Coronary artery (tissue), 2 donors: ENCODE measurements around the gene ZNRF2.
"Not testable (repeated sequence)": the region's sequence is repeated elsewhere in the genome, so short reads cannot be mapped to it uniquely, and the experiment has no call there.

Source experiments
- DNase-seq: peaks from one replicate; pipeline ENCODE4 v3.0.0-alpha.2; 2017; ENCODE audit warnings: low spot score
- H3K27ac ChIP-seq, 2 donors: fragments of 200-600 bp; sonication (generic); one replicate each; pipeline ENCODE4 v1.5.1; 2016 to 2019
- H3K4me3 ChIP-seq: fragments of 200-600 bp; sonication (generic); 2 replicates; pipeline ENCODE4 v1.5.1; 2016; ENCODE audit warnings: mild to moderate bottlenecking, moderate library complexity
- TF ChIP-seq, protein P1 (sequence below): fragments of 200-600 bp; sonication (generic); IDR thresholded peaks from one replicate; pipeline ENCODE4 v1.5.1; 2019; ENCODE audit warnings: antibody characterized with exemption

The ZNRF2 gene

DNA sequence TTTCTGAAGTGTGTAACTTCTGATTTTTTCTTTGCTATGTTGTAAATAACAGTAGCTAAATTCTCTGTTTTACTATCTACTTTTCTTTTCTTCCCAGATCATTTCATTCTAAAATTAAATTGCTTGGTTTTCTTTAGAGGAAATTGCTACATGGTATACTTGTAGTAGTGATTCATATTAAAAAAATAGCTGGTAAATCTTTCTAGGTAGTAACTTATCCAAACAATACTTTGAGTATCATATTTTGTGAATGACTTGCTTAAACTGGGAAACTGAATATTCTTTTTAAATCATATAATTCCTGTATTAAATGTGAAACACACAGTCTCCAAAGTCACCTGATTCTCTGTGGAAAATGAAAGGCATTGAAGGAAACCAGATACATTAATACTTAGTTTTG lies 85.5 kb downstream of the ZNRF2 start:
- TF ChIP-seq, protein P1, sequence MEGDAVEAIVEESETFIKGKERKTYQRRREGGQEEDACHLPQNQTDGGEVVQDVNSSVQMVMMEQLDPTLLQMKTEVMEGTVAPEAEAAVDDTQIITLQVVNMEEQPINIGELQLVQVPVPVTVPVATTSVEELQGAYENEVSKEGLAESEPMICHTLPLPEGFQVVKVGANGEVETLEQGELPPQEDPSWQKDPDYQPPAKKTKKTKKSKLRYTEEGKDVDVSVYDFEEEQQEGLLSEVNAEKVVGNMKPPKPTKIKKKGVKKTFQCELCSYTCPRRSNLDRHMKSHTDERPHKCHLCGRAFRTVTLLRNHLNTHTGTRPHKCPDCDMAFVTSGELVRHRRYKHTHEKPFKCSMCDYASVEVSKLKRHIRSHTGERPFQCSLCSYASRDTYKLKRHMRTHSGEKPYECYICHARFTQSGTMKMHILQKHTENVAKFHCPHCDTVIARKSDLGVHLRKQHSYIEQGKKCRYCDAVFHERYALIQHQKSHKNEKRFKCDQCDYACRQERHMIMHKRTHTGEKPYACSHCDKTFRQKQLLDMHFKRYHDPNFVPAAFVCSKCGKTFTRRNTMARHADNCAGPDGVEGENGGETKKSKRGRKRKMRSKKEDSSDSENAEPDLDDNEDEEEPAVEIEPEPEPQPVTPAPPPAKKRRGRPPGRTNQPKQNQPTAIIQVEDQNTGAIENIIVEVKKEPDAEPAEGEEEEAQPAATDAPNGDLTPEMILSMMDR = no peak
- no peak for DNase-seq
- Histone ChIP-seq H3K4me3 (no peak overlapping the region), H3K27ac (no peak overlapping the region)

DNA sequence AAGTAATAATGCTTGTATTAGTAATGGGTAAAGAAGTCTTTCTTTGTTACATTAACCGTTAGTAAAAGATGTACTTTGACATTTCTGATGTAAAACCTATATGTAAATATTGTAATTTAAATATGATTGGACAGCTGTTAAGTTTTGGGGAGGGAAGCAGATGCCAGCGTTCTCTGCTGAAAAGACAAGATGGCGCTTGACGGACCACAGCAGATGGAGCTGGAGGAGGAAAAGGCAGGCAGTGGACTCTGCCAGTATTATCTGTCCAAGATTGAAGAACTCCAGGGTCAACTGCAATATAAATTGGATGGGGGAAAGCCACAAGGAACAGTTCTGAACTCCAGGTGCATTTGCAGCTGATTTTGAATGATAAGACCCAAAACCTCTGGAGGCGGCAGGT lies 86.9 kb downstream of the ZNRF2 start:
- no peak overlapping the region for H3K27ac ChIP-seq
- TF ChIP-seq, protein P1 = no peak
- no peak overlapping the region for H3K4me3 ChIP-seq
- no peak for DNase-seq

DNA sequence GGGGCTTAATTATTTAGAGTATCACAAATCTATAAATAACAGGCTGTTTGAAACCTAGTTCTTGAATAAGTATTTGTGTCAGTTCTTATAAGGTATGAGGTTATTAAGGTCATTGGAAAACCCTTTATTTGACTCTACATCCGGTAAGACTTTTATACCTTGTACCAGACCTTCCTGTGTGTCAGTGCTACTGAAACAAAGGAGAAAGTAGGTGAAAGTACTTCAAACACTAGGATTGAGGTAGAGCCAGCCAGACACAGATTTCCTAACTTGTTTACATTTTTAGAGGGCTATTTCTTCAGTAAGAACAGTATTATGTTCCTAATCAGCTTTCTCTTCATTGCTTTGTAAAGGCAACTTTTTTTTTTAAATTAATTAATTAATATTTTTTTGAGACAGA lies 93.9 kb downstream of the ZNRF2 start:
- TF ChIP-seq, protein P1 = no peak
- H3K4me3 ChIP-seq = no peak overlapping the region
- no peak overlapping the region for H3K27ac ChIP-seq
- no peak for DNase-seq

DNA sequence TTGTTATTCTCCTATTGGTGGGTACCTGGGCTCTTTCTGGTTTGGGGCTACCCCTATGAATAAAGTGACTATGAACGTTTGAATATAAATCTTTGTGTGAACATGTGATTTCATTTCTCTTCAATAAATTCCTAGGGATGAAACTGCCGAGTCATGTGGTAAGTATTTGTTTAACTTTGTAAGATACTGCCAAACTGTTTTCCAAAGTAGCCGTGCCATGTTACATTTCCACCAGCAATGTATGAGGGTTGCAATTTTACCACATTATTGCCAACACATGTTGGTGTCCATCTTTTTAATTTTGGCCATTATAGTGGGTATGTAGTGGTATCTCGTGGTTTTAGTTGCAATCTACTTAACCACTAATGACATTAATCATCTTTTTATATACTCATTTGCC lies 94.7 kb downstream of the ZNRF2 start:
- DNase-seq = no peak
- H3K27ac ChIP-seq = no peak overlapping the region
- TF ChIP-seq, protein P1 = no peak
- no peak overlapping the region for H3K4me3 ChIP-seq

DNA sequence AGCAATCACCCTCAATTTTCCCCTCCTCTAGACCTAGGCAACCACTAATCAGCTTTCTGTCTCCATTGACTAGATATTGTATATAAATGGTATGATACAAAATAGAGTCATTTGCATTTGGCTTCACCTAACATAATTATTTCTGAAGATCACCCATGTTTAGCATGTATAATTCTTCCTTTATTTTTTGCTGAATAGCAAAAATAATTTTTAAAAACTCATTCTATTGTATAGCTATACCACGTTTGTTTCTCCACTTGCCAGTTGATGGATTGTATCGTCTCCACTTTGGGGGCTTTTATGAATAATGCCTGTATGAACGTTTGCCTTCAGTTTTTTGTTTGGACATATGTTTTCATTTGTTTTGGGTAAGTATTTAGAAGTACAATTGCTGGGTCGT lies 95.3 kb downstream of the ZNRF2 start:
- Histone ChIP-seq H3K27ac (no peak overlapping the region), H3K4me3 (no peak overlapping the region)
- no peak for DNase-seq
- TF ChIP-seq, protein P1 = no peak

DNA sequence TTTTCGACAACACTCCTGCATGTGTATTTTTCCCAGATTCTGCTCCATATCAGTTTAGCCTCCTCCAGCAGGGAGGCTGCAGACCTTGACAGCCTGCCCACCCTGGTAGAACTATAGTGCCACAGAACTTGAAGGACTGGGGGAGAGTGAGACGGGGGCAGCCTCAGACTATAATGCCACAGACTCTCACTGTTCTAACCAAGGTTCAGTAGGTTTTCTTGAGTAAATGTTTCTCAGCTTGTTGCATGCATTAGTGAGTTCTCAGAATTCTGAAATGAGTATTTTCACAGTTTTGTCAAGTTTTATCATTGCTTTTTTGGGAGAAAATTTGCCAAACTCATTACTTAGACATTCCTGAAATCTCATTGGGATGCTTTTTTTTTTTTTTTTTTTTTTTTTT lies 95.9 kb downstream of the ZNRF2 start:
- Histone ChIP-seq H3K4me3 (no peak overlapping the region), H3K27ac (no peak overlapping the region)
- DNase-seq = no peak
- TF ChIP-seq, protein P1 = no peak

DNA sequence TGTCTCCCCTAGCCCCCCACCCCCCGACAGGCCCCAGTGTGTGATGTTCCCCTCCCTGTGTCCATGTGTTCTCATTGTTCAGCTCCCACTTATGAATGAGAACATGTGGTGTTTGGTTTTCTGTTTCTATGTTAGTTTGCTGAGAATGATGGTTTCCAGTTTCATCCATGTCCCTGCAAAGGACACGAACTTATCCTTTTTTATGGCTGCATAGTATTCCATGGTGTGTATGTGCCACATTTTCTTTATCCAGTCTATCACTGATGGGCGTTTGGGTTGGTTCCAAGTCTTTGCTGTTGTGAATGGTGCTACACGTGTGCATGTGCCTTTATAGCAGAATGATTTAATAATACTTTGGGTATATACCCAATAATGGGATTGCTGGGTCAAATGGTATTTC lies 96.4 kb downstream of the ZNRF2 start:
- H3K27ac ChIP-seq, H3K4me3 ChIP-seq, DNase-seq: not testable (repeated sequence)

DNA sequence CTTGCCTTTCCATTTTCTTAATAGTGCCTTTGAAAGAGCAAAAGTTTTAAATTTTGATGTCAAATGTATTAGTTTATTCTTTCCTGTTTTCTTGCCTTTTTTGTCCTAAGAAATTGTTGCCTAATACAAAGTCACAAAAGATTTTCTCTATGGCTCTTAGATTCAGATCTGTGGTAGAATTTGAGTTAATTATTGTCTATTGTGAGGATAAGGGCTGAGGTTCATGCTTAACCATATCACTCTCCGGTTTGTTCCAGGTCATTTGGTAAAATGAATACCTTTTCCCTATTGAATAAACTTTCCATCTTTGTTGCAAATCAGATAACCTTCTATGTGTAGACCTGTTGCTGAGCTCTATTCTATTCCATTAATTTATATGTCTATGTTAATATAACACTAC lies 98.2 kb downstream of the ZNRF2 start:
- no peak for DNase-seq
- Histone ChIP-seq H3K4me3 (no peak overlapping the region), H3K27ac (no peak overlapping the region)
- TF ChIP-seq, protein P1 = no peak
